ENCODE results near the gene NPRL2. TPM values are rescaled to one million over a fixed set of nuclear protein-coding genes. Genes with fewer than 3 reads are reported as not detected.

Gene NPRL2
- total RNA-seq, 3 donors from 2014 or later (not counting 1 experiment from before 2014, with no cell fraction given), result 78.9 to 87.6 (median 80.9) TPM

DNA sequence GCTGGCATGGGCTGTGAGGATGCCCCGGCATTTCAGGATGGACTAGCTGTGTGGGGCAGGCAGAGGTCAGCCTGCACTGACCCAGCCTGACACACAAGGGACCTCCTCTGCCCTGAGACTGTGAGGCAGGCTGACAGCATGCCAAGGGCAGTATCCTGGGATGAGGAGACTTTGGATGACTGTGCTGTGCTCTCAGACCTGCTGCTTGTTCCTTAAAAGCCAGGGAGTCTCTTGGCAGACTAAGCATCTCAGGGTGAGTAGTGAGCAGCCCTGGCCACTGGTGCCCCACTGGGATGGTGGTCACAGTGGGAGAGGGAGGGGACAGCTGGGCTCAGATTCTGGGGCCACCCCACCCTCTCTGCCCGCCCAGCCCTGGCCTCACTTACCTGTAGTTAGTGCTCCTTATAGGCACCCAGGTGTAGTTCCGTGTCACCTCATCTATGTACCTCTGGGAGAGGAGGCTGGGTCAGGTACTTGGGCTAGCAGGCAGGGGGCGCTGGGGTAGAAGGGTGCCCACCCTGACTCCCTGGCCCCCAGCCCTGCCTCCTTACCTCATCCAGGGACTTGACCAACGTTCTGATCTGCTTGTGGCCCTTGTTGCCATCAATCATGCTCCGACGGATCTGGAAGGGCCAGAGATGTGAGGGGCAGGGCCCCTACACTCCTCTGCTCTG lies 24.8 kb upstream of the NPRL2 start:
- TF ChIP-seq, protein P1, sequence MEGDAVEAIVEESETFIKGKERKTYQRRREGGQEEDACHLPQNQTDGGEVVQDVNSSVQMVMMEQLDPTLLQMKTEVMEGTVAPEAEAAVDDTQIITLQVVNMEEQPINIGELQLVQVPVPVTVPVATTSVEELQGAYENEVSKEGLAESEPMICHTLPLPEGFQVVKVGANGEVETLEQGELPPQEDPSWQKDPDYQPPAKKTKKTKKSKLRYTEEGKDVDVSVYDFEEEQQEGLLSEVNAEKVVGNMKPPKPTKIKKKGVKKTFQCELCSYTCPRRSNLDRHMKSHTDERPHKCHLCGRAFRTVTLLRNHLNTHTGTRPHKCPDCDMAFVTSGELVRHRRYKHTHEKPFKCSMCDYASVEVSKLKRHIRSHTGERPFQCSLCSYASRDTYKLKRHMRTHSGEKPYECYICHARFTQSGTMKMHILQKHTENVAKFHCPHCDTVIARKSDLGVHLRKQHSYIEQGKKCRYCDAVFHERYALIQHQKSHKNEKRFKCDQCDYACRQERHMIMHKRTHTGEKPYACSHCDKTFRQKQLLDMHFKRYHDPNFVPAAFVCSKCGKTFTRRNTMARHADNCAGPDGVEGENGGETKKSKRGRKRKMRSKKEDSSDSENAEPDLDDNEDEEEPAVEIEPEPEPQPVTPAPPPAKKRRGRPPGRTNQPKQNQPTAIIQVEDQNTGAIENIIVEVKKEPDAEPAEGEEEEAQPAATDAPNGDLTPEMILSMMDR (IDR thresholded peaks at IDR 0.05), result no peak
- no peak for ATAC-seq
- Histone ChIP-seq H3K27ac (ENCODE audit: low read length) (no peak overlapping the region), H3K36me3 (ENCODE audit: control insufficient read depth, insufficient read depth, low read length) (no peaks in the 10 kb centered on the region), H3K9me3 (ENCODE audit: control insufficient read depth, insufficient read depth, low read length) (no peaks in the 10 kb centered on the region), H3K4me3 (ENCODE audit: low read length) (no peak overlapping the region), H3K27me3 (ENCODE audit: control insufficient read depth, insufficient read depth, low read length) (no peaks in the 10 kb centered on the region), H3K4me1 (ENCODE audit: control insufficient read depth, insufficient read depth, low read length) (no peaks in the 10 kb centered on the region)
- DNase-seq, result no peak
- H3K36me3 Mint-ChIP-seq, result no peaks in the 10 kb centered on the region
- peaks cover 0 to 19% of the 10 kb centered on the region in 2 donors for H3K4me1 Mint-ChIP-seq
- intact Hi-C loops (cut with micrococcal nuclease), result no loop called here
- no peak overlapping the region for H3K27ac Mint-ChIP-seq
- no peak overlapping the region for H3K4me3 Mint-ChIP-seq
- H3K9me3 Mint-ChIP-seq, result no peaks in the 10 kb centered on the region
- WGBS (ENCODE audit: insufficient coverage), result 80% methylated on average over 7 of the region's 7 CpGs
- H3K27me3 Mint-ChIP-seq (ENCODE audit: low read depth in 2 of 2), result no peaks in the 10 kb centered on the region

DNA sequence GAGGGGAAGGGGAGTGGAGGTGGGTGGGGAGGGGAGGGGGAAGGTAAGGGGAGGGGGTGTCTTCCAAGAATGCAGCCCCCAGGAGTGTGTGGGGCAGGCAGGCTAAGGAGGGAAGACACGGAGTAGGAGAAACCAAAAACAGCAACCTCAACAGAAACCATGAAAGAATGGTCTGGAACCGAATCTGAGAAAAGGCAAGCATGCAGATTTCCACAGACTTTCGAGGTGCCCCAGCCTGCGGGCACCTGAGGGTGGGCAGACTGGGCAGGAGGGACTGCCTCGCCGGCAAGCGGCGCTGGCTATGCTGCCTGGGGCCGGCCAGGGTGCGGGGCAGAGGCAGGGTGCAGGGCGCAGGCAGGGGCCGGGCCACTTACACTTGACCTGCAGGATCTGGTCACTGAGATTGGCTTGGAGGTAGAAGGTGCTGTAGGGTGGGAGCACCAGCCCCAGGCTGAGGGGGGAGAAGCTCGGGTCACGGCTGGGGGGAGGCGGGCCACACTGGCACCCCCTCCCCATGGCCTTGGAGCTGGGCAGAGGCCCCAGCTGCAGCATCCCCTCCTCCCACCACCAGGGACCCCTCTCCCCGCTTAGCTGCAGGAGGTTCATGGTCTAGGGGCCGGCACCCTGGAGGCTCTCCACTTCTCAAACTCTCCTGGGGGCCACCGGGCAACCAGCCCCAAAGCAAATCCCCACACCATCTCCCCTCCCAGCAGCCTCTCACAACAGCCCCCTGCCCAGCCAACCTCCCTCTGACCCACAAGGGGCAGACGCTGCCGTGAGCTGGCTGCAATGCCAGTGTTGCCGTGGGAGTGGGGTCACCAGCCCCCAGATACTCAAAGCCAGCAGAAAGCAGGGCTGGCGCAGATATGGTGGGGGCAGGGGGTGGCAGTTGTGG lies 24.0 kb upstream of the NPRL2 start:
- Histone ChIP-seq H3K9me3 (ENCODE audit: control insufficient read depth, insufficient read depth, low read length) (no peaks in the 10 kb centered on the region), H3K27me3 (ENCODE audit: control insufficient read depth, insufficient read depth, low read length) (no peaks in the 10 kb centered on the region), H3K27ac (ENCODE audit: low read length) (no peak overlapping the region), H3K4me1 (ENCODE audit: control insufficient read depth, insufficient read depth, low read length) (no peaks in the 10 kb centered on the region), H3K36me3 (ENCODE audit: control insufficient read depth, insufficient read depth, low read length) (no peaks in the 10 kb centered on the region), H3K4me3 (ENCODE audit: low read length) (no peak overlapping the region)
- ATAC-seq (no peak), DNase-seq (no peak)
- Mint-ChIP-seq H3K27ac (no peak overlapping the region), H3K36me3 (no peaks in the 10 kb centered on the region), H3K27me3 (ENCODE audit: low read depth in 2 of 2) (no peaks in the 10 kb centered on the region), H3K9me3 (no peaks in the 10 kb centered on the region), H3K4me1 (peaks cover 0 to 19% of the 10 kb centered on the region in 2 donors), H3K4me3 (no peak overlapping the region)
- intact Hi-C loops (cut with micrococcal nuclease), result no loop called here
- TF ChIP-seq, protein P1 (IDR thresholded peaks at IDR 0.05), result no peak
- 75% methylated on average over 21 of the region's 22 CpGs for WGBS (ENCODE audit: insufficient coverage)

DNA sequence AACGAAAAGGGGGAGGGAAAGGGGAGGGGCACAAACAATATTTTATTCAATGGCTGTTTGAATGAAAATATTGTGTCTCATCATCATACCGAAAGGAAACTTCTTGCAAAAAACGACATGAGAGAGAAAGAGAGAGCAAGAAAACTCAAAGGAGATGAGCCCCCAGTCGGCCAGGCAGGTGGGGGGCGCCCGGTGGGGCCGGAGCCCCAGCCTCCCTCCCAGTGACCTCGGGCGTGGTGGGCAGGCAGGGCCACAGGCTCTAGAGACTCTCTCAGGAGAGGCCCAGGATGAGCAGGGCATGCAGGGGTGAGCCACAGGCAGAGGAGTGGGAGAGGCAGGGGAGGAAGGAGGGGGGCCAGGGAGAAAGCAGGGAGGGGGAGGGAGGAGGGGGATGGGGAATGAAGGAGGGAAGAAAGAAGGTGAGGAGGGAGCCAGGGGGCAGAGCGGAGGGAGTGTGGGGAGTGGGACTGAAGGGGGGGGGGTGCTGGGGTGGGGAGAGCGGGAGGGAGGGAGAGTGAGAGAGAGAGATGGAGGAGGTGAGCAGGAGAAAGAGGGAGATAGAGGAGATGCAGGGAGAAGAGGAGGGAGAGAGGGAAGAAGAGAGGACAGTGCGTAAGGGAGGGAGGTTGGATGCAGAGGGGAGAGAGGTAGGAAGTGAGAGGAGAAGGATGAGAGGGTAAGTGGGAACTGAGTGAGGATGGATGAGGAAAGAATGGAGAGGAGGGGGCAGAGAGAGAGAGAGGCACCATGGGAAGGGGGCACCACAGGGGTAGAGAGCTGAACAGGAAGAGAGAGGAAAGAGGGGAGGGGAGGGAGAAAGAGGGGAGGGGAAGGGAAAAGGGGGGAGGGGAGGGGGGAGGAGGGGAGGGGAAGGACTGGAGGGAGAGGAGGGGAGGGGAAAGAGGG lies 22.8 kb upstream of the NPRL2 start:
- Histone ChIP-seq H3K27ac (ENCODE audit: low read length) (no peak overlapping the region), H3K27me3 (ENCODE audit: control insufficient read depth, insufficient read depth, low read length) (no peaks in the 10 kb centered on the region), H3K36me3 (ENCODE audit: control insufficient read depth, insufficient read depth, low read length) (no peaks in the 10 kb centered on the region), H3K9me3 (ENCODE audit: control insufficient read depth, insufficient read depth, low read length) (no peaks in the 10 kb centered on the region), H3K4me3 (ENCODE audit: low read length) (no peak overlapping the region), H3K4me1 (ENCODE audit: control insufficient read depth, insufficient read depth, low read length) (no peaks in the 10 kb centered on the region)
- no peaks in the 10 kb centered on the region for H3K36me3 Mint-ChIP-seq
- H3K4me3 Mint-ChIP-seq, result no peak overlapping the region
- H3K4me1 Mint-ChIP-seq, result peaks cover 0 to 18% of the 10 kb centered on the region in 2 donors
- ATAC-seq, result no peak
- no peaks in the 10 kb centered on the region for H3K27me3 Mint-ChIP-seq (ENCODE audit: low read depth in 2 of 2)
- H3K9me3 Mint-ChIP-seq, result no peaks in the 10 kb centered on the region
- no peak overlapping the region for H3K27ac Mint-ChIP-seq
- no peak for DNase-seq
- intact Hi-C loops (cut with micrococcal nuclease), result no loop called here
- TF ChIP-seq, protein P1 (IDR thresholded peaks at IDR 0.05), result no peak
- 77% methylated on average over 11 of the region's 12 CpGs for WGBS (ENCODE audit: insufficient coverage)

Data from natural killer cell (primary cell).